HCT116 (cell line): ENCODE results near the gene CAPN2. TPM values are rescaled to one million over a fixed set of nuclear protein-coding genes. Genes with fewer than 3 reads are reported as not detected.

Source experiments
- ATAC-seq: fragments of 200-7000 bp; cut with Tn5 transposase; 2 replicates; pipeline ENCODE4 v1.9.1; 2020; ENCODE audit warnings: mild to moderate bottlenecking, moderate library complexity
- BruUV-seq: library from RNA; stranded (reverse); fragments of 400-500 nt; replicated peaks from 2 replicates; lab custom pipeline; 2021; lab: Mats Ljungman, UMichigan
- CTCF ChIA-PET: fragments of 300-600 bp; sonication (Branson Sonifier 250); formaldehyde crosslinking; loops from one replicate; lab custom pipeline; 2021; ENCODE audit warnings: antibody characterized with exemption; lab: Charles Lee
- POLR2A ChIA-PET: fragments of 300-600, 350-600 bp; sonication (Branson Sonifier 250); formaldehyde crosslinking; loops from one replicate; lab custom pipeline; 2021; ENCODE audit warnings: antibody characterized with exemption; lab: Charles Lee
- RAD21 ChIA-PET, 2 experiments: fragments of 300-600 bp; sonication (Branson Sonifier 250); formaldehyde crosslinking; loops; one replicate each; lab custom pipeline; 2023; ENCODE audit warnings: low total read pairs in 2 of 2; ENCODE audit not compliant: uncharacterized antibody in 2 of 2, unreplicated experiment in 2 of 2, low non-redundant PET in 1 of 2; lab: Charles Lee
- DNase-seq: peaks from one replicate; pipeline ENCODE4 v3.0.0-alpha.2; 2010; ENCODE audit warnings: low read depth, low spot score
- H2AFZ ChIP-seq: fragments of 200-600 bp; shearing (Covaris generic), sonication (generic); 2 replicates; pipeline ENCODE4 v1.6.1; 2017; ENCODE audit warnings: low read depth, mixed run types, mixed read lengths, antibody characterized with exemption, low read length; ENCODE audit not compliant: poor library complexity, severe bottlenecking
- H3K27ac ChIP-seq: 2 replicates; pipeline ENCODE4 v1.5.1; 2012; ENCODE audit warnings: low read depth, low read length
- H3K27me3 ChIP-seq: fragments of 200-600 bp; sonication (generic); 2 replicates; pipeline ENCODE4 v1.6.1; 2016; ENCODE audit warnings: mixed run types, low read length, mixed read lengths; ENCODE audit not compliant: insufficient read depth
- H3K36me3 ChIP-seq, 2 experiments: fragments of 200-500 bp in 1 of 2; fragments of 200-600 bp in 1 of 2; sonication (Bioruptor generic) in 1 of 2; sonication (generic) in 1 of 2; 2 replicates each; pipeline versions ENCODE4 v1.5.1 to v1.6.1; 2014 to 2016; ENCODE audit warnings: low read length in 2 of 2, inconsistent platforms in 1 of 2, mixed read lengths in 1 of 2, mixed run types in 1 of 2; ENCODE audit not compliant: insufficient read depth in 2 of 2, control insufficient read depth in 1 of 2
- H3K4me1 ChIP-seq, 2 experiments: fragments of 200-600 bp in 1 of 2; sonication (generic) in 1 of 2; 2 replicates each; pipeline versions ENCODE4 v1.5.1 to v1.6.1; 2012 to 2017; ENCODE audit warnings: low read length in 2 of 2, inconsistent platforms in 1 of 2, mild to moderate bottlenecking in 1 of 2, mixed read lengths in 1 of 2, mixed run types in 1 of 2, moderate library complexity in 1 of 2; ENCODE audit not compliant: insufficient read depth in 2 of 2, control insufficient read depth in 1 of 2
- H3K4me2 ChIP-seq: fragments of 200-600 bp; sonication (generic); 2 replicates; pipeline ENCODE4 v1.6.1; 2017; ENCODE audit warnings: mixed run types, low read length, mixed read lengths
- H3K4me3 ChIP-seq, 2 experiments: fragments of 200-600 bp in 1 of 2; sonication (generic) in 1 of 2; replicated peaks in 1 of 2; 2 replicates each; pipeline ENCODE4 v1.5.1; 2011 to 2016; ENCODE audit warnings: low read length in 2 of 2, control low read depth in 1 of 2, low read depth in 1 of 2, mild to moderate bottlenecking in 1 of 2, mixed read lengths in 1 of 2, mixed run types in 1 of 2
- H3K79me2 ChIP-seq: fragments of 200-600 bp; sonication (generic); 2 replicates; pipeline ENCODE4 v1.6.1; 2017; ENCODE audit warnings: mild to moderate bottlenecking, mixed run types, low read length, moderate library complexity, mixed read lengths; ENCODE audit not compliant: insufficient read depth
- H3K9ac ChIP-seq: fragments of 200-600 bp; sonication (generic); 2 replicates; pipeline ENCODE4 v1.6.1; 2016; ENCODE audit warnings: low read length, mixed read lengths
- H3K9me2 ChIP-seq: fragments of 200-600 bp; sonication (generic), shearing (Covaris generic); 2 replicates; pipeline ENCODE4 v1.6.1; 2017; ENCODE audit warnings: mixed run types, mild to moderate bottlenecking, moderate library complexity; ENCODE audit not compliant: insufficient read depth
- H3K9me3 ChIP-seq, 2 experiments: fragments of 200-500 bp in 1 of 2; fragments of 200-600 bp in 1 of 2; sonication (Bioruptor generic) in 1 of 2; sonication (generic) in 1 of 2; 2 replicates each; pipeline ENCODE4 v1.6.1; 2014 to 2017; ENCODE audit warnings: low read length in 2 of 2, mixed read lengths in 2 of 2, inconsistent platforms in 1 of 2, low read depth in 1 of 2, mild to moderate bottlenecking in 1 of 2, mixed run types in 1 of 2, moderate library complexity in 1 of 2; ENCODE audit not compliant: control insufficient read depth in 1 of 2, insufficient read depth in 1 of 2
- H4K20me1 ChIP-seq: fragments of 200-600 bp; sonication (generic), shearing (Covaris generic); 2 replicates; pipeline ENCODE4 v1.6.1; 2017; ENCODE audit warnings: mixed run types, mild to moderate bottlenecking, moderate library complexity; ENCODE audit not compliant: insufficient read depth
- CEBPB ChIP-seq: IDR thresholded peaks from 2 replicates; pipeline ENCODE4 v1.6.1; 2012; ENCODE audit warnings: low read depth
- EGR1 ChIP-seq: IDR thresholded peaks from 2 replicates; pipeline ENCODE4 v1.6.1; 2012; ENCODE audit warnings: low read depth
- ELF1 ChIP-seq: IDR thresholded peaks from 2 replicates; pipeline ENCODE4 v1.6.1; 2012; ENCODE audit warnings: low read depth, borderline replicate concordance
- EZH2 ChIP-seq: fragments of 200-600 bp; sonication (generic); IDR thresholded peaks from 2 replicates; pipeline ENCODE4 v1.6.1; 2017; ENCODE audit warnings: antibody characterized with exemption, mixed run types
- EZH2phosphoT487 ChIP-seq: fragments of 200-600 bp; IDR thresholded peaks from 2 replicates; pipeline ENCODE4 v1.6.1; 2018; ENCODE audit warnings: antibody characterized with exemption, borderline replicate concordance
- JUND ChIP-seq: IDR thresholded peaks from 2 replicates; pipeline ENCODE4 v1.6.1; 2012
- POLR2A ChIP-seq: IDR thresholded peaks from 2 replicates; pipeline ENCODE4 v1.7.0; 2011; ENCODE audit warnings: borderline replicate concordance; ENCODE audit not compliant: insufficient read depth, insufficient read length; ENCODE audit errors: extremely low read depth
- RAD21 ChIP-seq: IDR thresholded peaks from 2 replicates; pipeline ENCODE4 v1.6.1; 2012; ENCODE audit warnings: low read depth, mild to moderate bottlenecking
- SP1 ChIP-seq: IDR thresholded peaks from 2 replicates; pipeline ENCODE4 v1.6.1; 2012; ENCODE audit warnings: low read depth
- YY1 ChIP-seq: IDR thresholded peaks from 2 replicates; pipeline ENCODE4 v1.6.1; 2011; ENCODE audit warnings: low read length, low read depth, moderate library complexity, mild to moderate bottlenecking; ENCODE audit not compliant: insufficient replicate concordance; ENCODE audit errors: extremely low read depth
- ZFX ChIP-seq: fragments of 450-650 bp; IDR thresholded peaks from 2 replicates; pipeline ENCODE4 v1.6.1; 2017
- ZNF274 ChIP-seq: fragments of 200-500 bp; sonication (Bioruptor generic); IDR thresholded peaks from 2 replicates; pipeline ENCODE4 v1.6.1; 2014; ENCODE audit warnings: mild to moderate bottlenecking, low read depth, low read length, inconsistent platforms
- intact Hi-C: fragments of 100-400 bp; cut with micrococcal nuclease; formaldehyde crosslinking; loops from 2 replicates; pipeline ENCODE4 v1.10.0; 2022
- total RNA-seq: library from RNA; stranded (reverse); gene quantifications from one replicate; pipeline ENCODE4 v1.2.1, GENCODE V29; 2021; ENCODE audit not compliant: unreplicated experiment
- TF ChIP-seq, protein P1 (sequence below), 3 experiments: fragments of 200-600 bp in 1 of 3; sonication (generic) in 1 of 3; IDR thresholded peaks in 2 of 3; conservative IDR thresholded peaks in 1 of 3; 2 replicates each; pipeline ENCODE4 v1.5.1; 2012 to 2017; ENCODE audit warnings: low read depth in 2 of 3, low read length in 2 of 3, antibody characterized with exemption in 1 of 3, borderline replicate concordance in 1 of 3, control low read depth in 1 of 3, mild to moderate bottlenecking in 1 of 3, mixed read lengths in 1 of 3, mixed run types in 1 of 3, moderate library complexity in 1 of 3; ENCODE audit not compliant: insufficient read depth in 1 of 3
- TF ChIP-seq, protein P2 (sequence below): IDR thresholded peaks from 2 replicates; pipeline ENCODE4 v1.6.1; 2012
- TF ChIP-seq, protein P3 (sequence below): IDR thresholded peaks from 2 replicates; pipeline ENCODE4 v1.6.1; 2012; ENCODE audit warnings: low read depth
- TF ChIP-seq, protein P4 (sequence below): IDR thresholded peaks from 2 replicates; pipeline ENCODE4 v1.6.1; 2012
- TF ChIP-seq, protein P5 (sequence below): IDR thresholded peaks from 2 replicates; pipeline ENCODE4 v1.6.1; 2011; ENCODE audit warnings: mild to moderate bottlenecking, low read length, moderate library complexity; ENCODE audit not compliant: insufficient replicate concordance; ENCODE audit errors: extremely low read depth

The CAPN2 gene
- total RNA-seq, 1 experiment from 2014 or later = 173 TPM

DNA sequence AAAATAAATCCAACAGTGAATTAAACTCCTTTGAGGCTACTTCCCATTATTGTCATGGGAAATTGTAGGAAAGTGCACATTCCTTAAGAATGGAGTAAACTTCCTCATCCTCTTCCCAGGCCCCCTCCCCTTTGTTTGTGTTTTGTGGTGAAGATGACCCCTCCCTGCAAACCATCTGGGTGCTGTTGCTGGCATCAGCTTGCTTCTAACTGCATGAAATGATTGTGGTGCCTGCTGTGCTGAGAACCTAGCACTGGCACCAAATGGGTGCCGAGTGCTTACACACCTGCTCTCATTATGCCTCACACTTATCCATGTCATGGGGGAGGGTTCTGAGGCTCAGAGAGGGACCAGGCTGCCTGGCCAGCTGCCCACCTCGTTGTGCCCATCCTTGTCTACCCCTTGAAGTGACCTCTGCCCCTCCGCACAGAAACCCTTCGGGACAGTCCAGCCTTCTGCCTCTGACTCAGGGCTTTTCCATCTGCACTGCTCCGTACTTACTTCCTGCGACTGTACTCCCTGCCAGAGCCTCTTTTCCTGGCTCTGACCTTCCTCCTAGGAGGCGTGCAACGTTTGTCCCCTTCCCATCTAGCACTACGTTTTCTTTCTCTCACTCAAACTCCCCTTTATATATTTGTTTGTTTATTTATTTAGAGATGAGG is 30.6 kb downstream of the CAPN2 start:
- Histone ChIP-seq H3K27ac (no peak overlapping the region), H3K36me3 (peaks cover 10 to 42% of the 10 kb centered on the region in 2 experiments), H2AFZ (no peak overlapping the region), H3K27me3 (no peaks in the 10 kb centered on the region), H3K9me3 (no peaks in the 10 kb centered on the region), H3K9me2 (no peaks in the 10 kb centered on the region), H3K9ac (no peak overlapping the region), H3K4me2 (no peak overlapping the region), H4K20me1 (no peaks in the 10 kb centered on the region), H3K79me2 (peaks cover 53% of the 10 kb centered on the region; the same call in 1 of the 2 replicates), H3K4me3 (no peak overlapping the region), H3K4me1 (peaks cover 14 to 24% of the 10 kb centered on the region in 2 experiments)
- intact Hi-C loops = no loop called here
- no TSS peak for BruUV-seq
- ATAC-seq (no peak), DNase-seq (no peak)
- TF ChIP-seq, protein P1, sequence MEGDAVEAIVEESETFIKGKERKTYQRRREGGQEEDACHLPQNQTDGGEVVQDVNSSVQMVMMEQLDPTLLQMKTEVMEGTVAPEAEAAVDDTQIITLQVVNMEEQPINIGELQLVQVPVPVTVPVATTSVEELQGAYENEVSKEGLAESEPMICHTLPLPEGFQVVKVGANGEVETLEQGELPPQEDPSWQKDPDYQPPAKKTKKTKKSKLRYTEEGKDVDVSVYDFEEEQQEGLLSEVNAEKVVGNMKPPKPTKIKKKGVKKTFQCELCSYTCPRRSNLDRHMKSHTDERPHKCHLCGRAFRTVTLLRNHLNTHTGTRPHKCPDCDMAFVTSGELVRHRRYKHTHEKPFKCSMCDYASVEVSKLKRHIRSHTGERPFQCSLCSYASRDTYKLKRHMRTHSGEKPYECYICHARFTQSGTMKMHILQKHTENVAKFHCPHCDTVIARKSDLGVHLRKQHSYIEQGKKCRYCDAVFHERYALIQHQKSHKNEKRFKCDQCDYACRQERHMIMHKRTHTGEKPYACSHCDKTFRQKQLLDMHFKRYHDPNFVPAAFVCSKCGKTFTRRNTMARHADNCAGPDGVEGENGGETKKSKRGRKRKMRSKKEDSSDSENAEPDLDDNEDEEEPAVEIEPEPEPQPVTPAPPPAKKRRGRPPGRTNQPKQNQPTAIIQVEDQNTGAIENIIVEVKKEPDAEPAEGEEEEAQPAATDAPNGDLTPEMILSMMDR (IDR thresholded peaks at IDR 0.05 in 2 of 3, conservative IDR thresholded peaks at IDR 0.05 in 1 of 3; ENCODE audit: borderline replicate concordance in 1 of 3, insufficient read depth in 1 of 3, low read depth in 2 of 3, low read length in 2 of 3) = no peak
- TF ChIP-seq ZFX (no peak), CEBPB (no peak), ELF1 (no peak), JUND (no peak), EGR1 (no peak), EZH2phosphoT487 (no peak), POLR2A (no peak), EZH2 (no peak), SP1 (no peak), ZNF274 (no peak), RAD21 (no peak), YY1 (no peak)
- TF ChIP-seq, protein P2, sequence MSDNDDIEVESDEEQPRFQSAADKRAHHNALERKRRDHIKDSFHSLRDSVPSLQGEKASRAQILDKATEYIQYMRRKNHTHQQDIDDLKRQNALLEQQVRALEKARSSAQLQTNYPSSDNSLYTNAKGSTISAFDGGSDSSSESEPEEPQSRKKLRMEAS = no peak
- TF ChIP-seq, protein P3, sequence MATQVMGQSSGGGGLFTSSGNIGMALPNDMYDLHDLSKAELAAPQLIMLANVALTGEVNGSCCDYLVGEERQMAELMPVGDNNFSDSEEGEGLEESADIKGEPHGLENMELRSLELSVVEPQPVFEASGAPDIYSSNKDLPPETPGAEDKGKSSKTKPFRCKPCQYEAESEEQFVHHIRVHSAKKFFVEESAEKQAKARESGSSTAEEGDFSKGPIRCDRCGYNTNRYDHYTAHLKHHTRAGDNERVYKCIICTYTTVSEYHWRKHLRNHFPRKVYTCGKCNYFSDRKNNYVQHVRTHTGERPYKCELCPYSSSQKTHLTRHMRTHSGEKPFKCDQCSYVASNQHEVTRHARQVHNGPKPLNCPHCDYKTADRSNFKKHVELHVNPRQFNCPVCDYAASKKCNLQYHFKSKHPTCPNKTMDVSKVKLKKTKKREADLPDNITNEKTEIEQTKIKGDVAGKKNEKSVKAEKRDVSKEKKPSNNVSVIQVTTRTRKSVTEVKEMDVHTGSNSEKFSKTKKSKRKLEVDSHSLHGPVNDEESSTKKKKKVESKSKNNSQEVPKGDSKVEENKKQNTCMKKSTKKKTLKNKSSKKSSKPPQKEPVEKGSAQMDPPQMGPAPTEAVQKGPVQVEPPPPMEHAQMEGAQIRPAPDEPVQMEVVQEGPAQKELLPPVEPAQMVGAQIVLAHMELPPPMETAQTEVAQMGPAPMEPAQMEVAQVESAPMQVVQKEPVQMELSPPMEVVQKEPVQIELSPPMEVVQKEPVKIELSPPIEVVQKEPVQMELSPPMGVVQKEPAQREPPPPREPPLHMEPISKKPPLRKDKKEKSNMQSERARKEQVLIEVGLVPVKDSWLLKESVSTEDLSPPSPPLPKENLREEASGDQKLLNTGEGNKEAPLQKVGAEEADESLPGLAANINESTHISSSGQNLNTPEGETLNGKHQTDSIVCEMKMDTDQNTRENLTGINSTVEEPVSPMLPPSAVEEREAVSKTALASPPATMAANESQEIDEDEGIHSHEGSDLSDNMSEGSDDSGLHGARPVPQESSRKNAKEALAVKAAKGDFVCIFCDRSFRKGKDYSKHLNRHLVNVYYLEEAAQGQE = no peak
- TF ChIP-seq, protein P4, sequence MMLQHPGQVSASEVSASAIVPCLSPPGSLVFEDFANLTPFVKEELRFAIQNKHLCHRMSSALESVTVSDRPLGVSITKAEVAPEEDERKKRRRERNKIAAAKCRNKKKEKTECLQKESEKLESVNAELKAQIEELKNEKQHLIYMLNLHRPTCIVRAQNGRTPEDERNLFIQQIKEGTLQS = no peak
- TF ChIP-seq, protein P5, sequence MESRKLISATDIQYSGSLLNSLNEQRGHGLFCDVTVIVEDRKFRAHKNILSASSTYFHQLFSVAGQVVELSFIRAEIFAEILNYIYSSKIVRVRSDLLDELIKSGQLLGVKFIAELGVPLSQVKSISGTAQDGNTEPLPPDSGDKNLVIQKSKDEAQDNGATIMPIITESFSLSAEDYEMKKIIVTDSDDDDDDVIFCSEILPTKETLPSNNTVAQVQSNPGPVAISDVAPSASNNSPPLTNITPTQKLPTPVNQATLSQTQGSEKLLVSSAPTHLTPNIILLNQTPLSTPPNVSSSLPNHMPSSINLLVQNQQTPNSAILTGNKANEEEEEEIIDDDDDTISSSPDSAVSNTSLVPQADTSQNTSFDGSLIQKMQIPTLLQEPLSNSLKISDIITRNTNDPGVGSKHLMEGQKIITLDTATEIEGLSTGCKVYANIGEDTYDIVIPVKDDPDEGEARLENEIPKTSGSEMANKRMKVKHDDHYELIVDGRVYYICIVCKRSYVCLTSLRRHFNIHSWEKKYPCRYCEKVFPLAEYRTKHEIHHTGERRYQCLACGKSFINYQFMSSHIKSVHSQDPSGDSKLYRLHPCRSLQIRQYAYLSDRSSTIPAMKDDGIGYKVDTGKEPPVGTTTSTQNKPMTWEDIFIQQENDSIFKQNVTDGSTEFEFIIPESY = no peak
- POLR2A ChIA-PET = no interaction called here
- CTCF ChIA-PET = no interaction called here
- RAD21 ChIA-PET = no interaction called here
